Keratinocyte (primary cell): ENCODE measurements around the gene SLITRK6.

Experiments used
- CTCF ChIP-seq, 3 experiments: IDR thresholded peaks in 1 of 3; conservative IDR thresholded peaks in 1 of 3; optimal IDR thresholded peaks in 1 of 3; 2 replicates in 2 of 3; 3 replicates in 1 of 3; pipeline versions ENCODE3 to v1.5.1; 2011; ENCODE audit warnings: low read length in 3 of 3, mild to moderate bottlenecking in 3 of 3, moderate library complexity in 2 of 3, control low read depth in 1 of 3, inconsistent platforms in 1 of 3; ENCODE audit not compliant: insufficient read depth in 2 of 3; ENCODE audit errors: extremely low read depth in 1 of 3
- EZH2 ChIP-seq: IDR thresholded peaks from one replicate; pipeline ENCODE4 v1.6.1; 2012; ENCODE audit warnings: inconsistent platforms, mild to moderate bottlenecking, low read length, moderate library complexity

DNA sequence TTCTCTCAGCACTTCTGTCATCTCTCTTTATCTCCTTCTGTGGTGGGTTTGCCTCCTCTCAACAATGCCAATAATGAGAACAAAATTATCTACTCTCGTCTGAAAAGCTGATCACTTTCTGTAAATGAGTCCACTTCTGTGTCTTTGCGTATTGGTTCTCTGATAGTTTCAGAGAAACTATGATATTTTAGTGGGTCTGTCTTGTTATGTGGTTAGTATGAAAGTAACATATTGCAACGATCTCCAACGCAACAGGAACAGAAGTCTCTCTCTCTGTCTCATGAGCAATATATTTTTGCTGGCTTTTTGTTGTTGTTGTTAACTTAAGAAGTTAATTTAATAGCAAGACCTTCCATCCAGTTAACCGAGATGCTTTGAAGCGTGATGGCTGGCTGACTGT lies 47.8 kb upstream of the SLITRK6 start:
- no peak for TF ChIP-seq CTCF (optimal IDR thresholded peaks at IDR 0.05 in 1 of 3, IDR thresholded peaks at IDR 0.05 in 1 of 3, conservative IDR thresholded peaks at IDR 0.05 in 1 of 3; ENCODE audit: extremely low read depth in 1 of 3, insufficient read depth in 2 of 3, low read length in 3 of 3)
- no peak for TF ChIP-seq EZH2
